Ramos (cell line): Measurements from ENCODE around the gene KCNIP3.

ENCODE experiments used
- in situ Hi-C: fragments of 300-500 bp; cut with MboI; formaldehyde crosslinking; loops from one replicate; pipeline ENCODE4 v1.14.3; 2022; ENCODE audit warnings: low sequenced_read_pairs; ENCODE audit not compliant: unreplicated experiment

Gene KCNIP3

GRCh38 chr2:95325590-95326432 is 28.7 kb downstream of the KCNIP3 start:
- in situ Hi-C loops, result no loop called here

- in situ Hi-C loops, result no loop called here
Measured at GRCh38 chr2:95326433-95327140, 29.4 kb downstream of the KCNIP3 start.

GRCh38 chr2:95327861-95328260 is 30.7 kb downstream of the KCNIP3 start:
- in situ Hi-C loops, result no loop called here

- in situ Hi-C loops, result no loop called here
Measured at GRCh38 chr2:95328358-95329125, 31.4 kb downstream of the KCNIP3 start.

- in situ Hi-C loops, result no loop called here
Measured at GRCh38 chr2:95329401-95329800, 32.3 kb downstream of the KCNIP3 start.

GRCh38 chr2:95329891-95330793 is 33.0 kb downstream of the KCNIP3 start:
- in situ Hi-C loops, result no loop called here

GRCh38 chr2:95330794-95331338 is 33.7 kb downstream of the KCNIP3 start:
- in situ Hi-C loops, result no loop called here

GRCh38 chr2:95331606-95332005 is 34.5 kb downstream of the KCNIP3 start:
- in situ Hi-C loops, result no loop called here

- in situ Hi-C loops, result no loop called here
Measured at GRCh38 chr2:95332036-95332435, 34.9 kb downstream of the KCNIP3 start.

GRCh38 chr2:95333056-95333455 is 35.9 kb downstream of the KCNIP3 start:
- in situ Hi-C loops, result no loop called here

- in situ Hi-C loops, result no loop called here
Measured at GRCh38 chr2:95333888-95334338, 36.8 kb downstream of the KCNIP3 start.

- in situ Hi-C loops, result no loop called here
Measured at GRCh38 chr2:95334916-95335641, 37.9 kb downstream of the KCNIP3 start.

- in situ Hi-C loops, result no loop called here
Measured at GRCh38 chr2:95336406-95336805, 39.3 kb downstream of the KCNIP3 start.

GRCh38 chr2:95337829-95338228 is 40.7 kb downstream of the KCNIP3 start:
- in situ Hi-C loops, result no loop called here

GRCh38 chr2:95342556-95343320 is 45.6 kb downstream of the KCNIP3 start:
- in situ Hi-C loops, result no loop called here

GRCh38 chr2:95343429-95344214 is 46.5 kb downstream of the KCNIP3 start:
- in situ Hi-C loops, result no loop called here

- in situ Hi-C loops, result no loop called here
Measured at GRCh38 chr2:95344215-95344583, 47.1 kb downstream of the KCNIP3 start.
